ENCODE results near the gene ATXN7L1.

Gene ATXN7L1

GRCh38 chr7:105639667-105640493 is 236.5 kb downstream of the ATXN7L1 start:
- no peak for TF ChIP-seq SNAI2 (CRISPR knock-in tag; IDR thresholded peaks at IDR 0.05)
- ATAC-seq, result no peak

- ATAC-seq, result no peak
- TF ChIP-seq CREB5 (CRISPR knock-in tag; IDR thresholded peaks at IDR 0.05; ENCODE audit: low read depth), result no peak
- no peak for TF ChIP-seq SNAI2 (CRISPR knock-in tag; IDR thresholded peaks at IDR 0.05)
- no peak for TF ChIP-seq ZFP30 (CRISPR knock-in tag; IDR thresholded peaks at IDR 0.05)
- no peak for TF ChIP-seq BACH2 (CRISPR knock-in tag; IDR thresholded peaks at IDR 0.05; ENCODE audit: borderline replicate concordance)
- no peak for TF ChIP-seq ARNTL (CRISPR knock-in tag; IDR thresholded peaks at IDR 0.05; ENCODE audit: borderline replicate concordance, low read depth)
- no peak for TF ChIP-seq POU6F1 (CRISPR knock-in tag; IDR thresholded peaks at IDR 0.05; ENCODE audit: borderline replicate concordance, low read depth)
- TF ChIP-seq GLIS3 (CRISPR knock-in tag; IDR thresholded peaks at IDR 0.05), result no peak
- no peak for TF ChIP-seq RARB (CRISPR knock-in tag; IDR thresholded peaks at IDR 0.05)
Observed at GRCh38 chr7:105638902-105639495, 237.4 kb downstream of the ATXN7L1 start.

- no peak for ATAC-seq
- TF ChIP-seq CSRNP3 (CRISPR knock-in tag; IDR thresholded peaks at IDR 0.05), result no peak
- no peak for TF ChIP-seq TCF4 (CRISPR knock-in tag; IDR thresholded peaks at IDR 0.05; ENCODE audit: borderline replicate concordance)
- no peak for TF ChIP-seq ZNF565 (CRISPR knock-in tag; conservative IDR thresholded peaks at IDR 0.05; ENCODE audit: low read depth)
- no peak for TF ChIP-seq ZNF70 (CRISPR knock-in tag; IDR thresholded peaks at IDR 0.05)
- TF ChIP-seq CSDC2 (CRISPR knock-in tag; IDR thresholded peaks at IDR 0.05), result no peak
- TF ChIP-seq ZFP3 (CRISPR knock-in tag; IDR thresholded peaks at IDR 0.05), result no peak
- TF ChIP-seq ESRRG (CRISPR knock-in tag; IDR thresholded peaks at IDR 0.05), result no peak
- no peak for TF ChIP-seq POU6F1 (CRISPR knock-in tag; IDR thresholded peaks at IDR 0.05; ENCODE audit: borderline replicate concordance, low read depth)
- no peak for TF ChIP-seq ZFP30 (CRISPR knock-in tag; IDR thresholded peaks at IDR 0.05)
- no peak for TF ChIP-seq ZNF8 (CRISPR knock-in tag; IDR thresholded peaks at IDR 0.05)
- TF ChIP-seq BACH2 (CRISPR knock-in tag; IDR thresholded peaks at IDR 0.05; ENCODE audit: borderline replicate concordance), result no peak
- TF ChIP-seq PATZ1 (CRISPR knock-in tag; IDR thresholded peaks at IDR 0.05; ENCODE audit: borderline replicate concordance), result no peak
- TF ChIP-seq CREB5 (CRISPR knock-in tag; IDR thresholded peaks at IDR 0.05; ENCODE audit: low read depth), result no peak
- TF ChIP-seq OSR1 (CRISPR knock-in tag; IDR thresholded peaks at IDR 0.05), result no peak
Observed at GRCh38 chr7:105638334-105638733, 238.1 kb downstream of the ATXN7L1 start.
